Peyer's patch (tissue), 4 donors: ENCODE data around the gene NUP42.

Experiments used
- CTCF ChIP-seq, 6 experiments: fragments of 450-650 bp in 4 of 6; fragments of 200-600 bp in 2 of 6; sonication (generic) in 1 of 6; IDR thresholded peaks; one replicate each; pipeline ENCODE4 v1.5.1; 2017 to 2019; ENCODE audit warnings: antibody characterized with exemption in 6 of 6, mild to moderate bottlenecking in 3 of 6, moderate library complexity in 1 of 6
- POLR2A ChIP-seq, 2 donors: fragments of 450-650 bp; IDR thresholded peaks; one replicate each; pipeline ENCODE4 v1.5.1; 2017; ENCODE audit warnings: antibody characterized with exemption in 2 of 2, mild to moderate bottlenecking in 2 of 2, moderate library complexity in 2 of 2

DNA sequence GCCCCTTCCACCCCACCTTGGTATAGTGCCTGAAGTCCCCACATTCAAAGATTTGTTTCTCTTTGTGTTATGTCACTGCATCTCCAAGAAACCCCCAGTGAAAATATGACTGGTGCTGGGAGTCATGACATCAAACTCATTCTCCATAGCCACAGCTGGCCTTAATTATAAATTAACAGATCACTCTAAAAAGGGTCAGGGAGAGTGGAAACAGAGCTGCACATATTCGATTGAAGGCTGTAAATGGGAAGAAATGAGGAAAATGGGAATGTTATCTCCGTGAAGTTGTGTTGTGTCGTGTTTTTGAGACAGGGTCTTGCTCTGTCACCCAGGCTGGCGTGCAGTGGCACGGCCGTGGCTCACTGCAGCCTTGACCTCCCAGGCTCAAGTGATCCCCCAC, 24.2 kb upstream of the NUP42 start:
- TF ChIP-seq CTCF (IDR thresholded peaks at IDR 0.05) (no peak), POLR2A (IDR thresholded peaks at IDR 0.05) (no peak)
